SU-DHL-6 (cell line): ENCODE data around the gene TECPR2.
A peak's percentile ranks its signal among the peaks of the same experiment; 100 is the strongest.

ENCODE experiments used
- H2AFZ ChIP-seq: fragments of 200-600 bp; sonication (generic); 2 replicates; pipeline ENCODE4 v1.6.1; 2014; ENCODE audit warnings: low read depth, mild to moderate bottlenecking, moderate library complexity, mixed read lengths, antibody characterized with exemption, low read length; ENCODE audit not compliant: severe bottlenecking
- H3F3A ChIP-seq: fragments of 200-600 bp; shearing (Covaris generic); 2 replicates; pipeline ENCODE4 v1.6.0; 2016; ENCODE audit warnings: antibody characterized with exemption, mild to moderate bottlenecking; ENCODE audit not compliant: insufficient read depth
- H3K27ac ChIP-seq: fragments of 200-600 bp; sonication (generic); 2 replicates; pipeline ENCODE4 v1.5.1; 2016; ENCODE audit warnings: low read depth, mild to moderate bottlenecking, low read length, moderate library complexity, mixed read lengths
- H3K27me3 ChIP-seq: fragments of 200-600 bp; sonication (generic), shearing (Covaris generic); 2 replicates; pipeline ENCODE4 v1.6.0; 2014; ENCODE audit warnings: mild to moderate bottlenecking, low read length
- H3K36me3 ChIP-seq: fragments of 200-600 bp; sonication (generic); 2 replicates; pipeline ENCODE4 v1.6.1; 2014; ENCODE audit warnings: mild to moderate bottlenecking, low read length, mixed read lengths
- H3K4me2 ChIP-seq: fragments of 300-600, 200-600 bp; shearing (Covaris generic), sonication (generic); 2 replicates; pipeline ENCODE4 v1.6.0; 2014; ENCODE audit warnings: low read length, low read depth, mild to moderate bottlenecking; ENCODE audit not compliant: poor library complexity, severe bottlenecking
- H3K4me3 ChIP-seq: fragments of 200-600 bp; sonication (generic); 2 replicates; pipeline ENCODE4 v1.5.1; 2014; ENCODE audit warnings: antibody characterized with exemption, low read length, mild to moderate bottlenecking, mixed read lengths; ENCODE audit not compliant: insufficient read depth, poor library complexity, severe bottlenecking
- H3K79me2 ChIP-seq: fragments of 200-600 bp; sonication (generic); 2 replicates; pipeline ENCODE4 v1.6.1; 2014; ENCODE audit warnings: mild to moderate bottlenecking, low read length, moderate library complexity; ENCODE audit not compliant: insufficient read depth
- H3K9ac ChIP-seq: fragments of 200-600 bp; sonication (generic); 2 replicates; pipeline ENCODE4 v1.7.0; 2014; ENCODE audit warnings: mild to moderate bottlenecking, low read length
- H3K9me2 ChIP-seq: fragments of 200-600 bp; sonication (generic); replicated peaks from 2 replicates; pipeline ENCODE4 v1.6.1; 2014; ENCODE audit warnings: low read length; ENCODE audit not compliant: insufficient read depth
- H3K9me3 ChIP-seq: fragments of 200-600 bp; sonication (generic); 2 replicates; pipeline ENCODE4 v1.6.1; 2014; ENCODE audit warnings: low read length, mixed read lengths; ENCODE audit not compliant: insufficient read depth
- H4K20me1 ChIP-seq: fragments of 200-600 bp; sonication (generic); 2 replicates; pipeline ENCODE4 v1.6.1; 2014; ENCODE audit warnings: low read depth, mild to moderate bottlenecking, antibody characterized with exemption, low read length, moderate library complexity, mixed read lengths
- EZH2phosphoT487 ChIP-seq: fragments of 200-600 bp; sonication (generic), shearing (Covaris generic); conservative IDR thresholded peaks from 2 replicates; pipeline ENCODE4 v1.6.1; 2018; ENCODE audit warnings: mild to moderate bottlenecking, antibody characterized with exemption, low read length, moderate library complexity, mixed read lengths
- TF ChIP-seq, protein P1 (sequence below): fragments of 200-600 bp; sonication (generic); IDR thresholded peaks from one replicate; pipeline ENCODE4 v1.5.1; 2017; ENCODE audit warnings: antibody characterized with exemption, mild to moderate bottlenecking, low read length, moderate library complexity; ENCODE audit not compliant: insufficient read depth, poor library complexity, severe bottlenecking

Gene TECPR2

DNA sequence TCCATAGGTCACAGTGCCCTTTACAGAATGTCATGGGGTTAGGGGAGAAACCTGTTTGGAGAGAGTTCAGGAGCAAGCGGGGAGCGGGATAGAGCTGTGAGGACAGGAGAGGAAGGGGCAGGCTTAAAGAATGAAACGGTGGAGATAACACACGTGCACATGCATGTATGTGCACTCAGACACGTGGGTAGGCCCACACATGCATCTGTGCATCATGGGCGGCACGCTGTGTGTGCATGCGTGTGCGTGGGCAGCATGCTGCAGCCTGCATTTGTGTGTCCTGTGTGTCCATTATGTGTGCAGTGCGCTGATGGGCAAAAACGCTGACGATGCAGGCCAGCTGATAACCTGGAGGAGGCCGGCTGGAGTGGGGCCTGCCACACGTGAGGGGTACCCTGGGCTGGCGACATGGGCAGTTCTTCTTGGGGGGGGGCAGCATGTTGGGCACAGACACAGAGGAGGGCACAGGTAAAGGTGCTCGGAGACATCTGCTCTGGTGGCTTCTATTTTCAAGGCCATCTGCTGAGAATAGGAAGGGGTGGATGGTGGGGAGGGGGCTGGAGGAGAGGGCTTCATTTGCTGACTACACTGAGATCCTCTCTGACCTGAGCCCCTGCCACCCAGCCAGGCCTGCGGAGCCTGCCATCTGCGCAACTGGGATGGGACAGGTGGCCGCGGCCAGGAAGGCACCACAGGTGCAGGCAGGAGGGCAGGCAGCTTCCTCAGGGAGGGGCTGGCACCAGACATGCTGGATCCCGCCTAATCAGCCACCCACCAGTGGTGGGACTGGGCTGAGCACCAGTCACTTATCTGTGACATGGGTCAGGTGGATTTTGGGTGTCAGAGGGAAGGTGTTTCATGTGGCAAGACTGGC lies 151.4 kb downstream of the TECPR2 start:
- no peak overlapping the region for H3K9ac ChIP-seq
- no peak overlapping the region for H2AFZ ChIP-seq
- H3K9me3 ChIP-seq = no peaks in the 10 kb centered on the region
- H3K79me2 ChIP-seq = no peaks in the 10 kb centered on the region
- H3K9me2 ChIP-seq = no peaks in the 10 kb centered on the region
- TF ChIP-seq EZH2phosphoT487 = no peak
- TF ChIP-seq, protein P1, sequence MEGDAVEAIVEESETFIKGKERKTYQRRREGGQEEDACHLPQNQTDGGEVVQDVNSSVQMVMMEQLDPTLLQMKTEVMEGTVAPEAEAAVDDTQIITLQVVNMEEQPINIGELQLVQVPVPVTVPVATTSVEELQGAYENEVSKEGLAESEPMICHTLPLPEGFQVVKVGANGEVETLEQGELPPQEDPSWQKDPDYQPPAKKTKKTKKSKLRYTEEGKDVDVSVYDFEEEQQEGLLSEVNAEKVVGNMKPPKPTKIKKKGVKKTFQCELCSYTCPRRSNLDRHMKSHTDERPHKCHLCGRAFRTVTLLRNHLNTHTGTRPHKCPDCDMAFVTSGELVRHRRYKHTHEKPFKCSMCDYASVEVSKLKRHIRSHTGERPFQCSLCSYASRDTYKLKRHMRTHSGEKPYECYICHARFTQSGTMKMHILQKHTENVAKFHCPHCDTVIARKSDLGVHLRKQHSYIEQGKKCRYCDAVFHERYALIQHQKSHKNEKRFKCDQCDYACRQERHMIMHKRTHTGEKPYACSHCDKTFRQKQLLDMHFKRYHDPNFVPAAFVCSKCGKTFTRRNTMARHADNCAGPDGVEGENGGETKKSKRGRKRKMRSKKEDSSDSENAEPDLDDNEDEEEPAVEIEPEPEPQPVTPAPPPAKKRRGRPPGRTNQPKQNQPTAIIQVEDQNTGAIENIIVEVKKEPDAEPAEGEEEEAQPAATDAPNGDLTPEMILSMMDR = no peak
- H3K4me3 ChIP-seq = no peak overlapping the region
- H3K27ac ChIP-seq = no peak overlapping the region
- H3K27me3 ChIP-seq = no peaks in the 10 kb centered on the region
- H4K20me1 ChIP-seq = no peaks in the 10 kb centered on the region
- no peaks in the 10 kb centered on the region for H3K36me3 ChIP-seq
- no peaks in the 10 kb centered on the region for H3F3A ChIP-seq
- H3K4me2 ChIP-seq = no peak overlapping the region

DNA sequence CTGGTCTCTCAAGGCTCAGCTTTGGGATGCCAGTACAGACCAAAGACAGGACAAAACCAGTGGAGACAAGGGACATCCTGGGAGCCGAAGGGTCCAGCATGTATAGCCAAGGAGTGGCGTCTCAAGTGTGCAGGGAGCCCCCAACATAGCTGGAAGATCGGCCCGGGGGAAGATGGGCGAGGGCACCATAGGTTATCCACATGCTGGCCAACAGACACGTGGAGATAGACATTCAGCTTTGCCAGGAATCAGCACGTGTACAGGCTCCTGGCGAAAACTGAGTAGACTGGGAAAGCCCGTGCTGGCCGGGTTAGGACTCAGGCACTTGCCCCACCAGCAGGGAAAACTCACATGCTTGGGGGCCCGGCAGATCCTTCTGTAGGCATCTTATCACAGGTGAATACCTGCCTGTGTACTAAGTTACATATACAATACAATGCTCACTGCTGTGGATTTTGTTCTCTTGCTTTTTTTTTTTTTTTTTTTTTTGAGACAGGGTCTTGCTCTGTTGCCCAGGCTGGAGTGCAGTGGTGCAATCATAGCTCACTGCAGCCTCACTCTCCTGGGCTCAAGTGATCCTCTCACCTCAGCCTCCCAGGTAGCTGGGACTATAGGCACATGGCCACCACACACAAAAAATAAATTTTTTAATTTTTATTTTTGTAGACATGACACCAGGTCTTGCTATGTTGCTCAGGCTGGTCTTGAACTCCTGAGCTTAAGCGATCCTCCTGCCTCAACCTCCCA lies 152.4 kb downstream of the TECPR2 start:
- H3K9me2 ChIP-seq = no peaks in the 10 kb centered on the region
- no peaks in the 10 kb centered on the region for H3K36me3 ChIP-seq
- no peak overlapping the region for H2AFZ ChIP-seq
- no peaks in the 10 kb centered on the region for H3F3A ChIP-seq
- TF ChIP-seq, protein P1 = no peak
- TF ChIP-seq EZH2phosphoT487 = no peak
- H3K9ac ChIP-seq = no peak overlapping the region
- H3K27me3 ChIP-seq = no peaks in the 10 kb centered on the region
- H3K9me3 ChIP-seq = no peaks in the 10 kb centered on the region
- H3K79me2 ChIP-seq = no peaks in the 10 kb centered on the region
- H4K20me1 ChIP-seq = no peaks in the 10 kb centered on the region
- no peak overlapping the region for H3K4me2 ChIP-seq
- H3K27ac ChIP-seq = no peak overlapping the region
- no peak overlapping the region for H3K4me3 ChIP-seq

DNA sequence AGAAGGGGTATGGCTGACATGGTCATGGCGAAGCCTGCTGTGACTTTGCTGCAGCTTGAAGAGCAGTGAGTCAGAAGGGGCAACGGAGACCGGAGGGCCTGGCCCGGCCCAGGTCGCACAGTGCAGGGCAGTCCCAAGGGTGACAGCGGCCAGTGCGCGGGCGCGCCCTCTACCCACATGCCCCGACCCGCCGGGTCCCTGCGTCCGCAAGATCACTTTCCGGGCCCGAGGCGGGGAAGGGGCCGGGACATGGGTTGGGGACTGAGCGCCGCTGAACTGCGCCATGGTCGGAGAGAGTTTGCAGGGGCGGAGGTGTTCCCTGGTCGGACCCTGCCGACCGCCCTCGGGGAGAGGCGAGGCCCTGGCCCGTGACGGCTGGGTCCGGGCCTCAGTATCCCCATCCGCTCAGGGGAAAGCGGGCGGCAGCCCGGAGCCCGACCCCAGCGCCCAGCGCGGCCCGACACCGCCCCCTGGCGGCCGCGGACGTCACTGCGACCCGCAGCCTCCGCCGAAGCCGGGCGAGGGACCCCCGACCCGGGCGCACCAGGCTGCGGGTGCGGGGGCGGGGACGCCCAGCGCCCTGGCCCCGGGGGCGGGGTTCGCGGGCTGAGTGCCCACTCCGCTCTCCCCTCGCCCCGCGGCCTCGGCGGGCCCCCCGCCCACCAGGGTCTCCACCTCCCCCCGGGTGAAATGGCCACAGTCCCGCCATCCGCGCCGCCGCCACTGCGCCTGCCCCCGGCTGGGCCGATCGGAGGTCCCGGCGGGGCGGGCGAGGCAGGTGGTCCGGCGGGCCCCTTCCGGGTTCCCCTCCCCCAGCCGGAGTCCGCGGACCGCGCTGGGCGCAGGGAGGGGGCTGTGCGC lies 154.0 kb downstream of the TECPR2 start:
- Histone ChIP-seq H2AFZ (peak overlapping the region; percentile 69), H3K27ac (no peak overlapping the region)
- no peak for TF ChIP-seq EZH2phosphoT487
- TF ChIP-seq, protein P1 = peak; percentile 62

More for the DNA sequence above, 154.0 kb downstream of the TECPR2 start:
- Histone ChIP-seq H3K9me2 (no peaks in the 10 kb centered on the region), H3K79me2 (no peaks in the 10 kb centered on the region), H3F3A (no peaks in the 10 kb centered on the region), H3K4me3 (peak overlapping the region; percentile 45), H3K9me3 (no peaks in the 10 kb centered on the region), H3K9ac (peak overlapping the region; percentile 43), H3K27me3 (no peaks in the 10 kb centered on the region), H4K20me1 (no peaks in the 10 kb centered on the region), H3K36me3 (no peaks in the 10 kb centered on the region), H3K4me2 (peak overlapping the region; percentile 52)
